T-helper 22 cell (primary cell): Measurements from ENCODE around the gene METTL14.

Experiments used
- DNase-seq: peaks from one replicate; pipeline ENCODE4 v3.0.0-alpha.2; 2020; ENCODE audit warnings: low read depth

Gene METTL14

DNA sequence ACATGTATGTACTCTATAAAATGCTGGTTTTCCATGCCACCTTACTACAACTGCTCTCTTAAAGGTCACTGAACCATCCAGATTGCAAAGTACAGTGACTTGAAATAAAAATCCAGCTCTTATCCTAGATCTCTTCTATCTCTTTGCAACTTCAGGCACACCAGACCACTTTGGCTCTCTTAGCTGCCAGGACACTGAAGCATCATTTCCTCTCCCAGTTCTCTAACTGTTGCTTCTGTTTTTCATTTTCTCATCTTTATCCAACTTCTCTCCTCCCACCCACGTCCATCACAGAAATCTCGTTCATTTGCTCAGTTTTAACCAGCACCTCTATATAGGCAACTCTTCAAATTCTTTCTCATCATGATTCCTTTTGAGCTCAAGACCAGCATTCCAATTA lies 74.3 kb downstream of the METTL14 start:
- no peak for DNase-seq

DNA sequence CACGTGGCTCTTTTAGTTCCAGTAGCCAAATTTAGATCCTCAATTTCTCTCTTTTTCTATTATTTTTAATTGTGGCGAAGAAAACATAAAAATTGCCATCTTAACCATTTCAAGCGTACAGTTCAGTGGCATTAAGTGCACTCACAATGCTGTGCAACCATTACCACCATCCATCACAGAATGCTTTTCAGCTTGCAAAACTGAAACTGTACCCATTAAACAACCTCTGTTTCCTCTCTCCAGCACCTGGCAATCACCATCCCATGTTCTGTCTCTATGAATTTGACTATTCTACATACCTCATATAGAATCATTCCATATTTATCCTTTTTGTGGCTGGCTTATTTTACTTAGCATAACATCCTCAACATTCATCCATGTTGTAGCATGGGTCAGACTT lies 74.9 kb downstream of the METTL14 start:
- DNase-seq: no peak

DNA sequence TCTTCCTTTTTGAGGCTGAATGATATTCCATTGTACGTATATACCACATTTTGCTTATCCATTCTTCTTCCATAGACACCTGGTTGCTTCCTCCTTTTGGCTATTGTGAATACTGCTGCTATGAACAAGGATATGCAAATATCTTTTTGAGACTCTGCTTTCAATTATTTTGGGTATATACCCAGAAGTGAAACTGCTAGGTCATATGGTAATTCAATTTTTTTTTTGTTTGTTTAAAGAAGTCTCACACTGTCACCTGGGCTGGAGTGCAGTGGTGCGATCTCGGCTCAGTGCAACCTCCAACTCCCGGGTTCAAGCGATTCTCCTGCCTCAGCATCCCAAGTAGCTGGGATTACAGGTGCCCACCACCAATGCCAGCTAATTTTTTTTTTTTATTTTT lies 75.3 kb downstream of the METTL14 start:
- no peak for DNase-seq

DNA sequence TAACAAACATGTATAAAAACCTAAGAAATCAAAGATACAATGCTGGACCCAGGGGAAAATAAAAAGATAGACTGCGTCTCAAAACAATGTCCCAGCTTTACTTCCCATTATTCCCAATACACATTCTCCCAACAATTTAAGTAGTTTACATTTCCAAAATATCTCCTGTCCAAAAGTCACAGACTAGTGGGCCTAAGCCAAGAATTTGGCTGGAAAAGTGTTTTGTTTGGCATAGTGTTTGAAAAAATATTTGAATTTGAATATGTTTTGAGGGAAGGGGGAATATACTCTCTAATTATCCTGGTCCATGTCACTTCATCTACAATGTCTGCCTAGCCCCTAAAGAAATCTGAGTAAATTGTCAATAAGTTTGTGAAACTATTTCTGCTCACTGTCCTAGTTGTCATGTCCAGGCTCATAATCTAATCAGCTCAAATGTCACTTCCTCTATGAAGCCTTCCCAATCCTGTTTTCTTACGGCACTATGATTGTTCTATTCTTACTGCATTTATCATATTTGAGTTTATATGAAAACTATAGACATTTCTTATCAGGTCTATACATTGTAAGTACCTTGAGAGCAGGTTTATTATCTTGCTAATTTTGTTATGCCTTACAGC lies 76.3 kb downstream of the METTL14 start:
- DNase-seq: no peak

DNA sequence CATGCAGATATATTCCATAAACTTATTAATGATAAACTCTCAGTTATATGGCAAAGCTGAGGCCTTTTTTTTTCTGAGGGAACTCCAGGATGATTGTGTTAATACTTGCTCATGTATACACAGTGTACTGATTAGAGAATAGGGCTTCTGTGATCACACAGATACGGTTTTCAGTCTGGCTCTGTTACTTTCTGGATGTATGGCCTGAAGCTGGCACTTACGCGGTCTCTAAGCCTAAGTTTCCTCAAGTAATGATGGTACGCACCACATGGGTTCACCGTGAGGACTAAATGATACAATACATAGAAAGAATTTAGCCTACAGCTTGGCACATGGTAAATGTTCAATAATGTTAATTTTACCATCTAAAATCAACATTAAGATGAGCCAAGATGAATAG lies 77.0 kb downstream of the METTL14 start:
- no peak for DNase-seq

DNA sequence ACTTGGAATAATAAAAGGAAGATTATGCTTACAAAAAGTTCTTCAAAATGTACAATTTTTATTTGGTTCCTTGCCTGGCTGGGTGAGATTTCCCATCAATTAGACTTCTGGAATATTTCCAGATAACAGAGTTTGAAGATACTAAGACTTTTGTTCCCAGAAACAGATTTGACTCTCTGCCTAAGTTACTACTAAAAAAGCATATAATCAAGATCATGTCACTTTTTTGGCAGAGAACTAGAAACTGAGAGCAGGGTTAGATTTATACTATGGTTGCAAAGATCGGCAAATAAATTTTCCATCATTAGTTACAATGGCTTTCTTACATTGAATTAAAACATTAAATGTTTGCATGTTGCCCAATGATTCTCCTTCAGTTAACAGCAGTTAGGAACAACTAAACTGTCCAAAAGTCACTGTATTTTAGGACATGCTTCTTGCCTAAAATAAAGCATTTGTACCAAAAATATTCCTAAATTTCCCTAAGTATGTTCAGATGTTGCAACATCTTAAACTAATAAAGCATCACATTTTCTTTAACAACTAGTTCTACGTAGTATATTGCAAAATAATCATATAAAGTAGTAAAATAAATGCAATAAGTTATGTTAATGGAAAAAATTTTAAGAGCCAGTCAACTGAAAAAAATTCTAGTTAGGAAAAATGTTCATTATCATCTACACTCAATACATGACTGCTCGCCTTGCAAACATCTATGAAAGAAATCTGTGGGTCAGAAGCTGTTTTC lies 77.7 kb downstream of the METTL14 start:
- no peak for DNase-seq
